HepG2 (cell line): ENCODE measurements around the gene FCN3. TPM values are rescaled to one million over a fixed set of nuclear protein-coding genes. Genes with fewer than 3 reads are reported as not detected.

ENCODE experiments used
- ATAC-seq: fragments of 200-7000 bp; cut with Tn5 transposase; 3 replicates; pipeline ENCODE4 v1.9.1; 2020; ENCODE audit warnings: mild to moderate bottlenecking, moderate library complexity
- BruUV-seq: library from RNA; stranded (reverse); fragments of 400-500 nt; replicated peaks from 2 replicates; lab custom pipeline; 2021; lab: Mats Ljungman, UMichigan
- CTCF ChIA-PET: fragments of 300-600 bp; formaldehyde crosslinking; extraction: SDS; loops from one replicate; lab custom pipeline; 2021; ENCODE audit warnings: low total read pairs, inconsistent platforms, low intra/inter-chr PET ratio; lab: Yijun Ruan, JAX
- POLR2A ChIA-PET: fragments of 350-600 bp; sonication (Branson Sonifier 250); formaldehyde crosslinking; loops from one replicate; lab custom pipeline; 2020; ENCODE audit warnings: antibody characterized with exemption, inconsistent platforms; lab: Yijun Ruan, JAX
- DNase-seq: peaks from one replicate; pipeline ENCODE4 v3.0.0-alpha.2; 2015; ENCODE audit warnings: low spot score
- FAIRE-seq: peaks from 3 replicates; lab custom pipeline; 2011; peaks lifted over from hg19 to GRCh38; lab: Jason Lieb, UNC
- H2AFZ ChIP-seq: one replicate; pipeline ENCODE4 v1.6.1; 2011; ENCODE audit warnings: low read length, inconsistent platforms
- H3K27ac ChIP-seq: fragments of 300-600 bp; 3 replicates; pipeline ENCODE4 v1.8.0; 2011; ENCODE audit warnings: mixed run types, mild to moderate bottlenecking, mixed read lengths, low read length, inconsistent platforms; ENCODE audit not compliant: insufficient read depth; ENCODE audit errors: extremely low read length
- H3K27me3 ChIP-seq, 2 experiments: fragments of 200-600 bp in 1 of 2; 2 replicates in 1 of 2; 3 replicates in 1 of 2; pipeline versions ENCODE4 v1.6.0 to v1.8.0; 2011; ENCODE audit warnings: low read length in 2 of 2, mild to moderate bottlenecking in 2 of 2, moderate library complexity in 2 of 2, inconsistent platforms in 1 of 2; ENCODE audit not compliant: insufficient read depth in 2 of 2, control insufficient read depth in 1 of 2
- H3K36me3 ChIP-seq, 2 experiments: fragments of 200-600 bp in 1 of 2; replicated peaks in 1 of 2; 2 replicates in 1 of 2; 3 replicates in 1 of 2; pipeline versions ENCODE4 v1.5.1 to v1.8.0; 2011; ENCODE audit warnings: low read length in 2 of 2, inconsistent platforms in 1 of 2; ENCODE audit not compliant: insufficient read depth in 2 of 2, control insufficient read depth in 1 of 2
- H3K4me1 ChIP-seq: 2 replicates; pipeline ENCODE4 v1.5.1; 2012; ENCODE audit warnings: low read length, inconsistent platforms; ENCODE audit not compliant: insufficient read depth
- H3K4me2 ChIP-seq: 2 replicates; pipeline ENCODE4 v1.6.0; 2011; ENCODE audit warnings: low read depth, low read length, inconsistent platforms
- H3K4me3 ChIP-seq, 3 experiments: fragments of 200-600 bp in 1 of 3; sonication (generic), shearing (Covaris generic) in 1 of 3; replicated peaks in 1 of 3; 2 replicates each; pipeline ENCODE4 v1.5.1; 2011 to 2016; ENCODE audit warnings: low read length in 3 of 3, inconsistent platforms in 2 of 3, low read depth in 2 of 3, mild to moderate bottlenecking in 2 of 3, control low read depth in 1 of 3, mixed read lengths in 1 of 3; ENCODE audit not compliant: insufficient read depth in 1 of 3
- H3K79me2 ChIP-seq: one replicate; pipeline ENCODE4 v1.6.1; 2011; ENCODE audit warnings: low read length, inconsistent platforms; ENCODE audit not compliant: insufficient read depth
- H3K9ac ChIP-seq: 2 replicates; pipeline ENCODE4 v1.6.0; 2011; ENCODE audit warnings: mild to moderate bottlenecking, low read depth, low read length, inconsistent platforms; ENCODE audit not compliant: insufficient read depth
- H3K9me3 ChIP-seq: 2 replicates; pipeline ENCODE4 v1.5.1; 2012; ENCODE audit warnings: mild to moderate bottlenecking, low read length
- H4K20me1 ChIP-seq: 2 replicates; pipeline ENCODE4 v1.6.0; 2011; ENCODE audit warnings: inconsistent platforms, mild to moderate bottlenecking, low read length, moderate library complexity; ENCODE audit not compliant: insufficient read depth
- ASH2L ChIP-seq: fragments of 300-600, 200-600 bp; sonication (generic); IDR thresholded peaks from 2 replicates; pipeline ENCODE4 v1.7.0; 2017; ENCODE audit warnings: low read depth, mild to moderate bottlenecking, moderate library complexity, mixed read lengths, low read length; ENCODE audit not compliant: insufficient read length
- FOSL2 ChIP-seq: sonication (generic); formaldehyde crosslinking; IDR thresholded peaks from 2 replicates; pipeline ENCODE4 v1.4.0; 2020; ENCODE audit warnings: missing genetic modification reagents
- HBP1 ChIP-seq: IDR thresholded peaks from 2 replicates; pipeline ENCODE4 v1.6.1; 2016; ENCODE audit warnings: low read depth, control low read depth
- IKZF1 ChIP-seq: fragments of 450-650 bp; IDR thresholded peaks from 2 replicates; pipeline ENCODE4 v1.7.1; 2016
- JUNB ChIP-seq: sonication (generic); formaldehyde crosslinking; IDR thresholded peaks from 2 replicates; pipeline ENCODE4 v1.8.0; 2022; ENCODE audit warnings: missing genetic modification reagents, mild to moderate bottlenecking, borderline replicate concordance
- NCOA1 ChIP-seq: sonication (generic); formaldehyde crosslinking; IDR thresholded peaks from 2 replicates; pipeline ENCODE4 v1.9.0; 2021; ENCODE audit warnings: missing genetic modification reagents
- POLR2A ChIP-seq, 2 experiments: IDR thresholded peaks; 2 replicates each; pipeline ENCODE4 v1.6.1; 2011; ENCODE audit warnings: low read depth in 2 of 2, low read length in 2 of 2, mild to moderate bottlenecking in 1 of 2, moderate library complexity in 1 of 2; ENCODE audit not compliant: insufficient read depth in 1 of 2
- PRDM15 ChIP-seq: sonication (generic); formaldehyde crosslinking; IDR thresholded peaks from 2 replicates; pipeline ENCODE4 v1.4.0; 2020; ENCODE audit warnings: missing genetic modification reagents
- RFX1 ChIP-seq: fragments of 450-650 bp; IDR thresholded peaks from 2 replicates; pipeline ENCODE4 v1.6.1; 2017
- ZBTB33 ChIP-seq: sonication (generic); formaldehyde crosslinking; IDR thresholded peaks from 2 replicates; pipeline ENCODE4 v1.4.0; 2020; ENCODE audit warnings: missing genetic modification reagents
- ZFP36 ChIP-seq: fragments of 150-350 bp; IDR thresholded peaks from 2 replicates; pipeline ENCODE4 v1.6.1; 2018; ENCODE audit warnings: borderline replicate concordance, low read length, low read depth; ENCODE audit not compliant: partially characterized antibody
- ZIK1 ChIP-seq: sonication (generic); formaldehyde crosslinking; IDR thresholded peaks from 2 replicates; pipeline ENCODE4 v1.5.0; 2020; ENCODE audit warnings: mild to moderate bottlenecking, low read depth, missing genetic modification reagents, borderline replicate concordance
- ZNF225 ChIP-seq: sonication (generic); formaldehyde crosslinking; IDR thresholded peaks from 2 replicates; pipeline ENCODE4 v1.4.0; 2020; ENCODE audit warnings: mild to moderate bottlenecking, missing genetic modification reagents
- ZNF331 ChIP-seq: sonication (generic); formaldehyde crosslinking; IDR thresholded peaks from 2 replicates; pipeline ENCODE4 v1.4.0; 2020; ENCODE audit warnings: missing genetic modification reagents
- ZNF513 ChIP-seq: sonication (generic); formaldehyde crosslinking; conservative IDR thresholded peaks from 2 replicates; pipeline ENCODE4 v1.5.0; 2020; ENCODE audit warnings: missing genetic modification reagents
- ZNF776 ChIP-seq: sonication (generic); formaldehyde crosslinking; IDR thresholded peaks from 2 replicates; pipeline ENCODE4 v1.4.0; 2020; ENCODE audit warnings: mild to moderate bottlenecking, missing genetic modification reagents
- ZNF777 ChIP-seq: sonication (generic); formaldehyde crosslinking; IDR thresholded peaks from 2 replicates; pipeline ENCODE4 v1.4.0; 2020; ENCODE audit warnings: missing genetic modification reagents
- WGBS: methylation state at CpG from one replicate; pipeline ENCODE4 v1.1.6; 2017; ENCODE audit warnings: low lambda C conversion rate; 5-methylcytosine and 5-hydroxymethylcytosine counted together
- in situ Hi-C: cut with HindIII; loops from 2 replicates; pipeline ENCODE4 v1.10.0; 2017; ENCODE audit warnings: low pct_unique_long_range_greater_than_20kb; ENCODE audit not compliant: extremely low pct_ligation_motif_present
- intact Hi-C: fragments of 100-400 bp; cut with micrococcal nuclease; formaldehyde crosslinking; loops from one replicate; pipeline ENCODE4 v1.10.0; 2022; ENCODE audit not compliant: unreplicated experiment
- polyA plus RNA-seq, 8 experiments: library from polyadenylated mRNA; depleted of rRNA in 3 of 8; stranded (reverse) in 7 of 8; unstranded in 1 of 8; fragments of >200 nt; fragmentation: Illumina TruSeq in 4 of 8; extraction: Trizol in 4 of 8; gene quantifications; 2 replicates each; pipeline versions ENCODE4 v1.2.1 to v1.2.3, GENCODE V29; 2011 to 2016; ENCODE audit warnings: low read depth in 4 of 8, missing spikeins in 1 of 8, mixed read lengths in 1 of 8; ENCODE audit not compliant: insufficient read depth in 1 of 8
- total RNA-seq, 5 experiments: library from RNA; depleted of rRNA; stranded (reverse); fragments of >200 nt; fragmentation: Illumina TruSeq; extraction: Trizol; gene quantifications; 2 replicates each; pipeline ENCODE4 v1.2.3, GENCODE V29; 2016; ENCODE audit warnings: low read depth in 1 of 5

The FCN3 gene
- total and polyA plus RNA-seq, 2 of the 13 experiments (the other 11 are each of a cell fraction or from before 2014, with no cell fraction given): not detected

GRCh38 chr1:27346991-27347624, 27.5 kb downstream of the FCN3 start:
- no TSS peak for BruUV-seq
- CTCF ChIA-PET: no interaction called here
- no peaks in the 10 kb centered on the region for H3K36me3 ChIP-seq
- 94% methylated on average over 9 of the region's 14 CpGs for WGBS
- in situ Hi-C loops (no loop called here), intact Hi-C loops (no loop called here)
- ATAC-seq (no peak), FAIRE-seq (no peak), DNase-seq (no peak)
- H3K4me1 ChIP-seq: peaks cover 35% of the 10 kb centered on the region
- no peaks in the 10 kb centered on the region for H3K27me3 ChIP-seq
- H3K9me3 ChIP-seq: no peaks in the 10 kb centered on the region
- H3K79me2 ChIP-seq: no peaks in the 10 kb centered on the region
- no peak overlapping the region for H3K4me3 ChIP-seq
- no peaks in the 10 kb centered on the region for H4K20me1 ChIP-seq
- H3K4me2 ChIP-seq: no peak overlapping the region
- H3K9ac ChIP-seq: no peak overlapping the region
- POLR2A ChIA-PET: no interaction called here
- no peak overlapping the region for H2AFZ ChIP-seq
- no peak overlapping the region for H3K27ac ChIP-seq
- TF ChIP-seq NCOA1 (CRISPR knock-in tag) (no peak), ZNF513 (CRISPR knock-in tag) (no peak), ZNF225 (CRISPR knock-in tag) (no peak), ZNF776 (CRISPR knock-in tag) (no peak), ZBTB33 (CRISPR knock-in tag) (peak; percentile 77), ZFP36 (peak; percentile 82), IKZF1 (no peak), ASH2L (no peak), JUNB (CRISPR knock-in tag) (no peak), ZIK1 (CRISPR knock-in tag) (no peak), FOSL2 (CRISPR knock-in tag) (peak; percentile 53), HBP1 (no peak), RFX1 (no peak), ZNF777 (no peak), PRDM15 (CRISPR knock-in tag) (no peak), POLR2A (IDR thresholded peaks at IDR 0.05; ENCODE audit: insufficient read depth in 1 of 2, low read depth in 2 of 2, low read length in 2 of 2) (no peak), ZNF331 (CRISPR knock-in tag) (no peak)
